Thoracic aorta (tissue), 2 donors: ENCODE results near the gene CD3E. TPM values are rescaled to one million over a fixed set of nuclear protein-coding genes. Genes with fewer than 3 reads are reported as not detected.

Experiments
- ATAC-seq: fragments of 150-250 bp; one replicate; pipeline ENCODE4 v1.8.0; 2017; ENCODE audit warnings: low read depth; ENCODE audit not compliant: insufficient number of reproducible peaks, low FRiP score
- DNase-seq: peaks from one replicate; pipeline ENCODE4 v3.0.0-alpha.2; 2020; ENCODE audit warnings: low spot score
- H3K27ac ChIP-seq, 2 donors: fragments of 200-600 bp; sonication (generic); 1 replicate in 1 of 2; 2 replicates in 1 of 2; pipeline ENCODE4 v1.5.1; 2016; ENCODE audit warnings: mild to moderate bottlenecking in 2 of 2, moderate library complexity in 2 of 2
- H3K27me3 ChIP-seq: fragments of 200-600 bp; sonication (generic); replicated peaks from 2 replicates; pipeline ENCODE4 v1.6.0; 2016; ENCODE audit warnings: mild to moderate bottlenecking; ENCODE audit not compliant: insufficient read depth
- H3K36me3 ChIP-seq: fragments of 200-600 bp; sonication (generic); one replicate; pipeline ENCODE4 v1.5.1; 2016
- H3K4me1 ChIP-seq, 2 donors: fragments of 200-600 bp; sonication (generic); 1 replicate in 1 of 2; 2 replicates in 1 of 2; pipeline versions ENCODE4 v1.5.1 to v1.6.0; 2016; ENCODE audit warnings: low read depth in 2 of 2, mild to moderate bottlenecking in 1 of 2; ENCODE audit not compliant: control insufficient read depth in 1 of 2
- H3K4me3 ChIP-seq: fragments of 200-600 bp; sonication (generic); 2 replicates; pipeline ENCODE4 v1.5.1; 2016; ENCODE audit warnings: mild to moderate bottlenecking
- H3K9me3 ChIP-seq: fragments of 200-600 bp; sonication (generic); 2 replicates; pipeline ENCODE4 v1.5.1; 2016
- total RNA-seq, 2 donors: library from RNA; depleted of rRNA; stranded (reverse); fragments of >200 nt; gene quantifications; one replicate each; pipeline versions ENCODE4 v1.1.0 to v1.2.3, GENCODE V29; 2016
- TF ChIP-seq, protein P1 (sequence below): fragments of 200-600 bp; sonication (generic); IDR thresholded peaks from one replicate; pipeline ENCODE4 v1.5.1; 2019; ENCODE audit warnings: antibody characterized with exemption

CD3E gene
- total RNA-seq, 2 donors from 2014 or later: 1.1 to 1.3 TPM

DNA sequence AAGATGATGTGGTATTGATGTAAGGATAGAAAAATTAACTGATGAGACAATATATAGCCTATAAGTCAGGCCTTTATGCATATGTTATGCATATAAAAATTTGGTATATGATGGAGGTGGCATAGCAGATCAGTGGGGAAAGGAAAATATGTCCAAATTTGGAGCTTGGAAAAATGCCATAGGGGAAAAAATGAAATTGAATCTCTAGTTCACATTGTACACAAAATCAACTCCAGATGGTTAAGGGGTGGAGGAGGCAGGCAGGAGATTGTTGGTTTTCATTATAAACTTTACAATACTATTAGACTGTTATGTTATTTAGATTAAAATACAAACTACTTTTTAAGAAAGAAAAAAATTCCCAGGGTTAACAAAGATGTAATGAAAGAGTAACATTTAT is 15.1 kb upstream of the CD3E start:
- Histone ChIP-seq H3K36me3 (no peaks in the 10 kb centered on the region), H3K4me3 (no peak overlapping the region), H3K9me3 (no peaks in the 10 kb centered on the region), H3K27ac (no peak overlapping the region), H3K27me3 (no peaks in the 10 kb centered on the region), H3K4me1 (no peaks in the 10 kb centered on the region)
- TF ChIP-seq, protein P1, sequence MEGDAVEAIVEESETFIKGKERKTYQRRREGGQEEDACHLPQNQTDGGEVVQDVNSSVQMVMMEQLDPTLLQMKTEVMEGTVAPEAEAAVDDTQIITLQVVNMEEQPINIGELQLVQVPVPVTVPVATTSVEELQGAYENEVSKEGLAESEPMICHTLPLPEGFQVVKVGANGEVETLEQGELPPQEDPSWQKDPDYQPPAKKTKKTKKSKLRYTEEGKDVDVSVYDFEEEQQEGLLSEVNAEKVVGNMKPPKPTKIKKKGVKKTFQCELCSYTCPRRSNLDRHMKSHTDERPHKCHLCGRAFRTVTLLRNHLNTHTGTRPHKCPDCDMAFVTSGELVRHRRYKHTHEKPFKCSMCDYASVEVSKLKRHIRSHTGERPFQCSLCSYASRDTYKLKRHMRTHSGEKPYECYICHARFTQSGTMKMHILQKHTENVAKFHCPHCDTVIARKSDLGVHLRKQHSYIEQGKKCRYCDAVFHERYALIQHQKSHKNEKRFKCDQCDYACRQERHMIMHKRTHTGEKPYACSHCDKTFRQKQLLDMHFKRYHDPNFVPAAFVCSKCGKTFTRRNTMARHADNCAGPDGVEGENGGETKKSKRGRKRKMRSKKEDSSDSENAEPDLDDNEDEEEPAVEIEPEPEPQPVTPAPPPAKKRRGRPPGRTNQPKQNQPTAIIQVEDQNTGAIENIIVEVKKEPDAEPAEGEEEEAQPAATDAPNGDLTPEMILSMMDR: no peak
- ATAC-seq (no peak), DNase-seq (no peak)

DNA sequence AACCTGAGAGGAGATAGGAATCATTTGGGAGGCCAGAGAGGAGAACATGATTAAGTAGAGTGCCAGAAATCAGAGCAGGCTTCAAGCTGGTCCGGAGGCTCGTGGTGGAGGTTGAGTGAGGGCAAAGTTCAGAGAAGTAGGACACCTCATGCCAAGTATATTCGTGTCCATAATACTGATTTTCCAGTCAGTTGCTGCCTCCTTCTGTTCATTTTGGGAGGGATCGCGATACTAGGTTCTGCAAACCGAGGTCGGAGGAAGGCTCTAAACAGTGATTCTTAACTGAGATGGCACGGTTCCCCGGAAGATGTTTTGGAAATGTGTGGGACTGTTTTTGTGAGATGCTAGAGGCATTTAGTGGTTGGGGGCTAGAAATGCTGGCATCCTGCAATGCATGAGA is 13.6 kb upstream of the CD3E start:
- H3K9me3 ChIP-seq: no peaks in the 10 kb centered on the region
- no peak for DNase-seq
- ATAC-seq: no peak

DNA sequence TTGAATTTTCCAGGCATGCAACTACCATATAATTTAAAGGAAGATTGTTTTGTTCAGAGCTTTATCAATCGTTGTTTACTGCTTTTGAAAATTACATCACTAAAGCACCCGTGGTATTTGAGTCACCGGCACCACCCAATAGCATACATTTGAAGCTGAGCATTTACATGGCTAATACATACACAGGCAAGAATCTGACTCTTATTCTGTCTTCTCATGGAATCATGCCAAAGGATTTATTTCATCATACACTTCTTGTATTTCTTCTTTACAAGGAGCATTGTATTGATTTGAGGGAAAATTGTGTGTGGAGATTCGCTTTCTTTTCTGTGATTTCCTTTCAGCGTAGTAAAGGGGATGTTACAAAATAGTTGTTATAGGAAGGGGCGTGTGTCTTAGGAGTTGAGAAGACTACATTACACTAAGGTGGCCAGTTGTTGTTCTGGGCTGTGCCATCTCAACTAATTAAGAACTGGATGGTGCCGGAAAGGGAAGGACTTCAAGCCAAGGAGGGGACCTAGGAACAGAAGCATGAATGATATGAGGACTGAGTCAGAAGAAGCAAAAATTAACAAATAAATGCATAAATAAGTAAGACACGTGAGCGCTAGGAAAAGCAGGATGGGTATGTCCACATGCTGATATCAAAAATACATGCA is 12.9 kb upstream of the CD3E start:
- Histone ChIP-seq H3K27ac (no peak overlapping the region), H3K4me1 (no peaks in the 10 kb centered on the region), H3K9me3 (no peaks in the 10 kb centered on the region), H3K4me3 (no peak overlapping the region), H3K36me3 (no peaks in the 10 kb centered on the region), H3K27me3 (no peaks in the 10 kb centered on the region)
- no peak for DNase-seq
- ATAC-seq: no peak
- TF ChIP-seq, protein P1: no peak

More for the DNA sequence above, 13.6 kb upstream of the CD3E start:
- no peaks in the 10 kb centered on the region for H3K4me1 ChIP-seq
- H3K36me3 ChIP-seq: no peaks in the 10 kb centered on the region
- no peak overlapping the region for H3K4me3 ChIP-seq
- no peak overlapping the region for H3K27ac ChIP-seq
- H3K27me3 ChIP-seq: no peaks in the 10 kb centered on the region
- TF ChIP-seq, protein P1: no peak

DNA sequence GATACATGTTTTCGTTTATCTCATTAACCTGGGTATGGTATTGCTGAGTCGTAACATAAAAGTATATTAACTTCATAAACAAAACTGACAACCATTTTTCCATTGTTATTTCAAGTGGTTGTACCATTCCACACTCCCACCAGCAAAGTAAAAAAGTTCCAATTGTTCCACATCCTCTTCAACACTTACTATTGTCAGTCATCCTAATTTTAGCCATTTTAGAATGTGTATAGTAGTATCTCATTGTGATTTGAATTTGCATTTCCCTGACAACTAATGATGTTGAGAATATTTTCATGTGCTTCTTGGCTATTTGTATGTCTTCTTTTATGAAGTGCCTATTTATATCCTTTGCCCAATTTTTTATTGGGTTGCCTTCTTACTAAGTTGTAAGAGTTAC is 10.5 kb upstream of the CD3E start:
- no peaks in the 10 kb centered on the region for H3K4me1 ChIP-seq
- H3K27ac ChIP-seq: no peak overlapping the region
- H3K4me3 ChIP-seq: no peak overlapping the region
- ATAC-seq (no peak), DNase-seq (no peak)
- no peaks in the 10 kb centered on the region for H3K36me3 ChIP-seq
- TF ChIP-seq, protein P1: no peak
- no peaks in the 10 kb centered on the region for H3K9me3 ChIP-seq
- no peaks in the 10 kb centered on the region for H3K27me3 ChIP-seq

DNA sequence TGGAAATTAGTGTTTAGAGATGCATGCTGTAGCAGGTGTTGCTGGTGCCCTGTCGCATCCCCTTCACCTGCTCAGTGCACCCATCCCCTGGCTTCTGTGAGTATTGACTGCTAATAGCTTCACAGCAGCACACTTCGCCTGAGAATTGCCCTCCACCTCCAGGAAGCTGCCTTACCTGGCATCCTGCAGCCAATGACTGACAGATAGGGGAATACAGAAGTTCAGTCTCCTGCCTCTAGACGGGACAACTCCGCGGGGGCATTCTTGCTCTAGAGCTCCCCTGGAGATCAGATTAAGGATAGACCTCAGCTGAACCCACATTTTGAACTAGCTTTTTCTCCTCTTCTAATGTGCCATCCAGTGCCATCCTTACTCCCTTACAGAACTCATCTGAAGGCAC is 9.3 kb upstream of the CD3E start:
- Histone ChIP-seq H3K36me3 (no peaks in the 10 kb centered on the region), H3K4me3 (no peak overlapping the region), H3K4me1 (no peaks in the 10 kb centered on the region), H3K27ac (no peak overlapping the region), H3K9me3 (no peaks in the 10 kb centered on the region), H3K27me3 (no peaks in the 10 kb centered on the region)
- TF ChIP-seq, protein P1: no peak
- no peak for DNase-seq
- no peak for ATAC-seq
